Measurements from ENCODE around the gene NOS1AP.
"Not testable (repeated sequence)": the region's sequence is repeated elsewhere in the genome, so short reads cannot be mapped to it uniquely, and the experiment has no call there.

Gene NOS1AP

DNA sequence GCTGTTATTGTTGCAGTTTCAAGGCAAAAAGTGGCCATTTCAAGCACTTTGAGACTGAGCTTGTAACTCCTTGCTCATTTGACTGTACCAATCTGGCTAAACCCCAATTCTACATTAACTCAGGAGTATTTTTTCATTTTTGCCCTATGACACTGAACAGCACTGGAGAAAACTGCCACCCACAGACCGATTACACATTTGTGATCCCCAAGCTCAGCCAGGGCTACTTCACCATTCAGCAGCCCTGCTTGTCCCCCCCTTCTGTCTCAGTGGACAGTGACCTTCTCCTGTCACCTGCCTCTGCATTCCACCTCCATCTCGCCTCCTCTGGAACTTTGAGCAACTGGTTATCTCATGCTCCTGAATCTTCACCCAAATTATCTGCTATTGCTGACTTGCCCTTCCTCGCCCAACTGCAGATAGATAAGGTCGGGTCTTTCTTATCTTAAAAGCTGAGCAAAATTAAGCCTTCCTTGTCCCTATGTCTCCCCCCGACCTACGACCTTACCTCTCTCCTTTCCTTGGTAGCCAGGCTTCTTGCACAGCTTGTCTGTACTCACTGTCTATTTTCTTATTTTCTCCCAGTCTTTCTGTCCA lies 281.9 kb downstream of the NOS1AP start:
- DNase-seq, result no peak

DNA sequence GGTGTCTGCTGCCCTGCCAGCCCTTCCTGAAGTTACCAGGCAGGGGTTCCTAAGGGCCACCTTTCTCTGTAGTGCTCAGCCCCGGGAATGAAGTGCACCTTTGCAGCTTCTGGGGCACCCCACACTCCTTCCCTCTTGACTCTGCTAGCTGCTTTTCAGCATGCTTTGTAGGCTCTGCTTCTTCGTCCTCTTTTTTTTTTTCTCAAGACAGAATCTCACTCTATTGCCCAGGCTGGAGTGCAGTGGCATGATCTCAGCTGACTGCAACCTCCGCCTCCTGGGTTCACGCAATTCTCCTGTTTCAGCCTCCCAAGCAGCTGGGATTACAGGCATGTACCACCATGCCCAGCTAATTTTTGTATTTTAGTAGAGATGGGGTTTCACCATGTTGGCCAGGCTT lies 282.4 kb downstream of the NOS1AP start:
- not testable (repeated sequence) for DNase-seq

DNA sequence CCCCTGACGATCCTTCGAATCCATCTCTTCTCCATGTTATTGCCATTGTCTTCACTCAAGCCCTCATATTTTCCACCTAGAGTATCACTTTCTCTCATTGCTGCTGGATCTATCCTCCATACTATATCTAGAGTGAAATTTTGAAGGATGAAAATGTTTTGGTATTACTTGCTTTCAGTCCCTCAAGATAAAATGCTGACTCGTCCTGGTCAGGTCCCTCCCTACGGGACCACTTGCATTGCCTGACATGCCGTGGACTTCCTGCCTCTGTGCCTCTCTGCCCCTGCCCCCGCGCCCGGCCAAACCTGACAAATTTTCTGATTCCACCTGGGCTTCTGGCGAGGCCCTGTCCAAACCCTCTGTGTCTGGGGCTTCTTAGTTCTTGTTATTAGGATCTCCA lies 283.6 kb downstream of the NOS1AP start:
- no peak for DNase-seq

- no peak for DNase-seq
These were observed 284.2 kb downstream of the NOS1AP start for GRCh38 chr1:162353702-162354101.

- no peak for DNase-seq
These were observed 288.3 kb downstream of the NOS1AP start for GRCh38 chr1:162357681-162358266.

- DNase-seq, result no peak
These were observed 289.4 kb downstream of the NOS1AP start for GRCh38 chr1:162358928-162359327.

DNA sequence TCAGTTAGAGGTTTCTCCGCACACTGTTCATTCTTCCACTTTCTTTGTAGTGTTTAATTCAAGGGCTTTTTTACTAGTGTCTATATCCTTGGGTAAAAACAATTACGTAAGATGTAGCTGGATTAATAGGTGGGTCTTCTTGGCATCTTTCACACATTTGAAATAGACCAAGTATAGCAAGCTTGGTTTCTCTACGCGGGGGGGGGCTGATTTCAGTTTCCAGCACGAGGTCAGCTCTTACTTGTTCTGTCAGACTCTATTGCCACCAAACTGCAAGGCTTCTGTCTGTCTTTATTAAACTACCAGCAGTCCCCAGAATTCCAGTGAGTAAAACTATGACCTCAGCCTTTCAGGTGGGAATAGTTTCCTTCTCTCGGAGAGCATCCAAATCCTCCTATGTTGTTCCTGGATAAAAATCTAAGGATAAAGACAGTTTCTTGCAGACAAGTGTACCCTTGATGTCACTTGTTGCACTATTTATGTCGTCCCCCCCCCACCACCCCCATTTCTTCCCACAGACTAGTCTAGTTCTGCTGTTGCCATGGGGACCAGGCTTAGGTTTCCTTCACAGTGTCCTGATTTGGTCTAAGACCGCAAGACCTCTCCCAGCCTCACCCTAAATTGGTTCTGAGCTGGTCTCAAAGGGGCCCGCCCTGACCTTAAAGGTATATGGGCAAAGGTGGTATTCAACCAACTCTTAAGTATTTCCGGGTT lies 290.2 kb downstream of the NOS1AP start:
- no peak for DNase-seq

- DNase-seq, result no peak
These were observed 290.9 kb downstream of the NOS1AP start for GRCh38 chr1:162360237-162360873.

DNA sequence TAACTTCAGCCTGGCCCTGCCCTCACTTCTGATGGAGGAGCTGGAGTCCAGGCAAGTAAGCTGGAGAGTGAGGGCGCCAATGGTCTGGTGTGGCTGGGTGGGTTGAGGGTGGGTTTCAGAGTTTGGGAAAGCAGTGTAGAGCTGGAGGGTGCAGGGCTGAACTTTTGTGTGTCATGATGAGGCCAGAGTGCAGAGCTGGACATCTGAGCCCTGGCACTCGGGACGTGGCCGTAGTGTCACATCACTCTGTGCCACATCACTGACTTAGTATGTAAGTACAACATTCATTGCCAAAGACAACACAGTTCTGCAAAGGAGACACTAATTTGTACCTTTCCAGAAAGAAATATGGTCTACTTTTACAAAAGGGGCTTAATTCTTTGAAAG lies 291.4 kb downstream of the NOS1AP start:
- no peak for DNase-seq

DNA sequence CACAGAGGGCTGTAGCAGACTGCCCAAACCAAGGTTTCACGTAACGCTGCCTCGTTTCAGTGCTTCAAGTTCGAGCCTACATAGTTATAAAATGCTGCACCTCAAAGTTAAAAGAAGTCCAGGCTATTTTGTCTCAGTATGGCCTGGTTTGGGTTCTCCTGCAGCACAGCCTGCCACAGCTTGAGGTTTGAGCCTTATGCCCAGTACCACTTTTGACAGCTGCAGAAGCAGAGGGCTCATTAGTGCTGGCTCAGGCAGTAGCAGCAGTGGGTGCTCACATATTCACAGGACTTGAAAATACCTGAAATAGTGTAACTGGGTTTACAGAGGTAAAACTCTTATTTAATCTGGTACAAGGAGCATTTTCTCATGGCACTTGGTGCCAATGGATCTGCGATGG lies 291.9 kb downstream of the NOS1AP start:
- DNase-seq, result no peak

DNA sequence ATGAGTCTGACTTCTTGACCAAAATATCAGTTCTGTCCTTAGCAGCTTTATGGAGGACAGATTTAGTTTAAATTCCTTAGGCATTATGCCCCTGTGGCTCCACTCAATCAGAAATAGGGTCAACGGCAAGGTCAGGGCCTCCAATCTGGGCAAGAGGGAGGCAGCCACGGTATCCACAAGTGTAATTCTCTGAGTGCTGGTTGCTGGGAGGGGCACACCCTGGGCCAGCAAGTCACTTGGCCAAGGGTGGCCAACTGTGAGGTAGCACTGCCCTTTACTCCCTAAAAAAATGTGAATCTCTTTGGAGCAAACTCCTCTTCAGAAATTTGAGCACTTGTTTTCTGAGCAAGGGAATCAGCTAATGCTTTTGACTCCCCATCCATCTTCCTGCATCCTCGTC lies 294.3 kb downstream of the NOS1AP start:
- no peak for DNase-seq

DNA sequence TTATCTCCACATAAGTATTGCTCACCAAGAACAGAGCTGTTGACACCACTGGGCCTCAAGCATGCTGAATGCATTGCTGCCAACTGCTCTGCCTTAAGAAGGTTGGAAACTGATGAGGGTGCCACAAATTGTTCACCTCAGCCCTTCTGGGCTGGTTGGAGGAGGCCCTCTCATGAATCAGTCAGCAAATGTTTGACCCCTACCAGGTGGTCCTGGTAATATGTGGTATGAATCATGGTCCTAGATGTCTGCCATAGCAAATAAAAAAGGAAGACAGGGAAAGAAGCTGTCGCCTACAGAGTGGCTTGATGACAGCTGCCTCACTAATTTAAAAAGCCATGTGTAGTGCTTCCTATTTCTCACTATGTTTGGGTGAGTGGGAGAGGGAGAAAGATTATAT lies 295.0 kb downstream of the NOS1AP start:
- no peak for DNase-seq

- DNase-seq, result no peak
These were observed 296.0 kb downstream of the NOS1AP start for GRCh38 chr1:162365284-162366020.

DNA sequence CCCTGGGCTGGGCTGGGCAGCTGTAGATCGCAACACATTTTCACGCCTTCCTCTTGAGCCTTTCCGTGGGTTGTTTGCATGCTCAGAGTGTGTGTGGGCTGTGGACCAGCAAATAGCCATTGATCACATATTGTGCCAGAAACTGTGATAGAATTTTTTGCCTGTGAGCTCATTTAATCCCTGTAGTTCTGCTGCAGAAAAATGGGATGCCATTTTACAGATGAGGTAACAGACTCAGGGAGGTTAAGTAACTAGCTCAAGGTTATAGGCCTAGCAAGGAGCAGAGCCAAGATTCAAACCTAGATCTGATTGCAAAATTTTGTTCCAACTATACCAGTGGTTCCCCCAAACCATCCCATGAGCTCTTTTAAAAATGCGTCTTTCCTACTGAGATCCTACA lies 296.7 kb downstream of the NOS1AP start:
- DNase-seq, result no peak

GRCh38 chr1:162366671-162367070 lies 297.2 kb downstream of the NOS1AP start:
- no peak for DNase-seq

DNA sequence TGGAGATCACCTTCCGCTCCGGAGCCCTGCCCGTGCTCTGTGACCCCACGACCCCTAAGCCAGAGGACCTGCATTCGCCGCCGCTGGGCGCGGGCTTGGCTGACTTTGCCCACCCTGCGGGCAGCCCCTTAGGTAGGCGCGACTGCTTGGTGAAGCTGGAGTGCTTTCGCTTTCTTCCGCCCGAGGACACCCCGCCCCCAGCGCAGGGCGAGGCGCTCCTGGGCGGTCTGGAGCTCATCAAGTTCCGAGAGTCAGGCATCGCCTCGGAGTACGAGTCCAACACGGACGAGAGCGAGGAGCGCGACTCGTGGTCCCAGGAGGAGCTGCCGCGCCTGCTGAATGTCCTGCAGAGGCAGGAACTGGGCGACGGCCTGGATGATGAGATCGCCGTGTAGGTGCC lies 297.6 kb downstream of the NOS1AP start:
- no peak for DNase-seq

GRCh38 chr1:162367772-162368171 lies 298.3 kb downstream of the NOS1AP start:
- DNase-seq, result no peak

- no peak for DNase-seq
These were observed 299.0 kb downstream of the NOS1AP start for GRCh38 chr1:162368451-162368850.

- no peak for DNase-seq
These were observed 300.1 kb downstream of the NOS1AP start for GRCh38 chr1:162369571-162369970.

GRCh38 chr1:162370161-162370560 lies 300.7 kb downstream of the NOS1AP start:
- no peak for DNase-seq

DNA sequence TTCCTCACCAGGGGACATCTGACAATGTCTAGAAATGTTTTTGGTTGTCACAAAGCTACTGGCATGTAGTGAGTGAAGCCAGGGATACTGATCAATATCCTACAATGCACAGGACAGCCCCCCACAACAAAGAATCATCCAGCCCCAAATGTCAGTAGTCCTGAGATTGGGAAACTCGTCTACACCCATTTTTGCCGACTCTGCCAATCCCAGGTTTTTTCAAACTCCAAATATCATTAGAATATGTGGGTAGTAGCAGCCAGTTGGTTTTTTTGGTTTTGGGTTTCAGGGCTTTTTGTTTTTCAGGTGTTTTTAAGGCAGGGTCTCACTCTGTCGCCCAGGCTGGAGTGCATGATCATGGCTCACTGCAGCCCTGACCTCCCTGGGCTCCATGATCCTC lies 301.2 kb downstream of the NOS1AP start:
- DNase-seq, result no peak

- no peak for DNase-seq
These were observed 302.1 kb downstream of the NOS1AP start for GRCh38 chr1:162371611-162372010.

Data from cerebellar nuclear complex (tissue), 1 donor.